Adipocyte (in vitro differentiated cells): Measurements from ENCODE around the gene THOC5.
"Not testable (repeated sequence)": the region's sequence is repeated elsewhere in the genome, so short reads cannot be mapped to it uniquely, and the experiment has no call there.

Source experiments
- DNase-seq: peaks from one replicate; pipeline ENCODE4 v3.0.0-alpha.2; 2015; ENCODE audit warnings: low read depth
- H3K27me3 ChIP-seq: replicated peaks from 2 replicates; pipeline ENCODE4 v1.7.0; 2013; ENCODE audit warnings: mild to moderate bottlenecking, low read length, moderate library complexity; ENCODE audit not compliant: control insufficient read depth, insufficient read depth
- H3K36me3 ChIP-seq: 2 replicates; pipeline ENCODE4 v1.7.0; 2013; ENCODE audit warnings: low read length, mild to moderate bottlenecking, moderate library complexity; ENCODE audit not compliant: control insufficient read depth, insufficient read depth, severe bottlenecking
- H3K4me1 ChIP-seq: 2 replicates; pipeline ENCODE4 v1.7.0; 2013; ENCODE audit warnings: mild to moderate bottlenecking, low read length, moderate library complexity; ENCODE audit not compliant: control insufficient read depth, insufficient read depth
- H3K4me3 ChIP-seq: 2 replicates; pipeline ENCODE4 v1.7.0; 2013; ENCODE audit warnings: mild to moderate bottlenecking, low read length, moderate library complexity
- H3K9ac ChIP-seq: 2 replicates; pipeline ENCODE4 v1.7.0; 2013; ENCODE audit warnings: mild to moderate bottlenecking, low read length, moderate library complexity
- H3K9me3 ChIP-seq: 2 replicates; pipeline ENCODE4 v1.7.0; 2013; ENCODE audit warnings: mild to moderate bottlenecking, low read length, moderate library complexity; ENCODE audit not compliant: control insufficient read depth

THOC5 gene

GRCh38 chr22:29553351-29554224, at the start of gene THOC5:
Gene THOC5 (minus strand): TSS chr22:29553757. CDS start chr22:29549147, 4,610 bp downstream.
- H3K4me1 ChIP-seq, result peaks cover 16% of the 10 kb centered on the region
- peak within 1 kb of the TSS; percentile 95 for H3K4me3 ChIP-seq
- H3K9me3 ChIP-seq, result no peaks in the 10 kb centered on the region
- no peaks in the 10 kb centered on the region for H3K27me3 ChIP-seq
- DNase-seq, result peak; percentile 98
- peaks cover 16% of the 10 kb centered on the region for H3K36me3 ChIP-seq
- peak within 1 kb of the TSS; percentile 91 for H3K9ac ChIP-seq

- no peak overlapping the region for H3K9ac ChIP-seq
- no peak overlapping the region for H3K4me3 ChIP-seq
- H3K27me3 ChIP-seq, result no peaks in the 10 kb centered on the region
- no peak for DNase-seq
- H3K4me1 ChIP-seq, result no peaks in the 10 kb centered on the region
- H3K36me3 ChIP-seq, result no peaks in the 10 kb centered on the region
- H3K9me3 ChIP-seq, result no peaks in the 10 kb centered on the region
Observed at GRCh38 chr22:29598684-29599020, 45.1 kb upstream of the THOC5 start.

DNA sequence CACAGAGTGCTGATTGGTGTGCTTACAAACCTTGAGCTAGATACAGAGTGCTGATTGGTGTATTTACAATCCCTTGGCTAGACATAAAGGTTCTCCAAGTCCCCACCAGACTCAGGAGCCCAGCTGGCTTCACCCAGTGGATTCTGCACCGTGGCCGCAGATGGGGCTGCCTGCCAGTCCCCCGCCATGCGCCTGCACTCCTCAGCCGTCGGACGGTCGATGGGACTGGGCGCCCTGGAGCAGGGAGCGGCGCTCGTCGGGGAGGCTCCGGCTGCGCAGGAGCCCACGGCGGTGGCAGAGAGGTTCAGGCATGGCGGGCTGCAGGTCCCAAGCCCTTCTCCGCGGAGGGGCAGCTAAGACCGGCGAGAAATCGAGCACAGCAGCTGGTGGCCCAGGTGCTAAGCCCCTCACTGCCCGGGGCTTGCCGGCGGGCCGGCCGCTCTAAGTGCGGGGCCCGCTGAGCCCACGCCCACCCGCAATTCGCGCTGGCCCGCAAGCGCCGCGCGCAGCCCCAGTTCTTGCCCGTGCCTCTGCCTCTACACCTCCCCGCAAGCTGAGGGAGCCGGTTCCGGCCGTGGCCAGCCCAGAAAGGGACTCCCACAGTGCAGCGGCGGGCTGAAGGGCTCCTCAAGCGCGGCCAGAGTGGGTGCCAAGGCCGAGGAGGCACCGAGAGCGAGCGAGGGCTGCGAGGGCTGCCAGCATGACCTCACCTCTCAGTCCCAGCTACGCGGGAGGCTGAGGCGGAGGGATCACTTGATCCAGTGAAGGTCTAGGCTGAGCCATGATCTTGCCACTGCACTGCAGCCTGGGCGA, 44.5 kb upstream of the THOC5 start:
- not testable (repeated sequence) for H3K9me3 ChIP-seq, H3K27me3 ChIP-seq, H3K4me3 ChIP-seq, H3K9ac ChIP-seq, DNase-seq, H3K36me3 ChIP-seq, H3K4me1 ChIP-seq

DNA sequence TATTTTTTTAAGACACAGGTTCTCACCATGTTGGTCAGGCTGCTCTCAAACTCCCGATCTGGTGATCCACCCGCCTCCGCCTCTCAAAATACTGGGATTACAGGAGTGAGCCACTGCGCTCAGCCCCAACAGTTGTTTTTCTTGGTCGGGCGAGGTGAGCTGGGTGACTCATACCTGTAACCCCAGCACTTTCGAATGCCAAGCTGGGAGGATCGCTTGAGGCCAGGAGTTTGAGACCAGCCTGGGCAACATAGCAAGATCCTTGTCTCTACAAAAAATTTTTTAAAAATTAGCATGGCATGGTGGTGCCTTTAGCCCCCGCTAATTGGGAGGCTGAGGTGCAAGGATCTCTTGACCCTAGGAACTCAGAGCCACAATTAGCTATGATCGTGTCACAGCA, 42.9 kb upstream of the THOC5 start:
- DNase-seq, result no peak

GRCh38 chr22:29594447-29594846, 40.9 kb upstream of the THOC5 start:
- not testable (repeated sequence) for H3K9me3 ChIP-seq, DNase-seq

More for the DNA sequence above, 42.9 kb upstream of the THOC5 start:
- no peaks in the 10 kb centered on the region for H3K4me1 ChIP-seq
- H3K36me3 ChIP-seq, result no peaks in the 10 kb centered on the region
- H3K4me3 ChIP-seq, result no peak overlapping the region
- no peak overlapping the region for H3K9ac ChIP-seq
- no peaks in the 10 kb centered on the region for H3K27me3 ChIP-seq
- H3K9me3 ChIP-seq, result no peaks in the 10 kb centered on the region

DNA sequence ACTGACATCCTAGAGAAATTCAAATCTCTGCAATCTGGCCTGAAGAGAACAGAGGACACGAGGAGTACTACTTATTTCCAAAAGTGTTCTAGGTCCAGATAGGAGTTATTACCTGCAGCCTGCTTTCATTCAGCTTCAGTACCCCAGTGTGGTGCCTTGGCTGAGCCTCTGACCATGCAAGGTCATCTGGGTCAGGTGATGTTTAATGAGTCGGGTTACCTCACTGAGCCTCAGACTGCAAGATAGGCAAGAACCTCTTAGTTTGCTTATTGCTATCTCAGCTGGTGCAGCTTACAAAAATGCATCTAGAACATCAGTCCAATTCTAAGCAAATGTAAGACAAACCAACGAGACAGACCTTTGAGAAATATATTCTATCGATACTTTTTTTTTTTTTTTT, 40.4 kb upstream of the THOC5 start:
- H3K4me3 ChIP-seq, result no peak overlapping the region
- DNase-seq, result no peak
- no peak overlapping the region for H3K9ac ChIP-seq
- H3K9me3 ChIP-seq, result no peaks in the 10 kb centered on the region
- no peaks in the 10 kb centered on the region for H3K4me1 ChIP-seq
- no peaks in the 10 kb centered on the region for H3K27me3 ChIP-seq
- H3K36me3 ChIP-seq, result no peaks in the 10 kb centered on the region

More at GRCh38 chr22:29594447-29594846, 40.9 kb upstream of the THOC5 start:
- not testable (repeated sequence) for H3K36me3 ChIP-seq, H3K4me3 ChIP-seq, H3K4me1 ChIP-seq, H3K27me3 ChIP-seq, H3K9ac ChIP-seq

- H3K4me3 ChIP-seq, result no peak overlapping the region
- no peak overlapping the region for H3K9ac ChIP-seq
- no peaks in the 10 kb centered on the region for H3K9me3 ChIP-seq
- H3K27me3 ChIP-seq, result no peaks in the 10 kb centered on the region
- DNase-seq, result peak; percentile 75
- H3K4me1 ChIP-seq, result peaks cover 4% of the 10 kb centered on the region
- H3K36me3 ChIP-seq, result no peaks in the 10 kb centered on the region
Observed at GRCh38 chr22:29587938-29588699, 34.6 kb upstream of the THOC5 start.

DNA sequence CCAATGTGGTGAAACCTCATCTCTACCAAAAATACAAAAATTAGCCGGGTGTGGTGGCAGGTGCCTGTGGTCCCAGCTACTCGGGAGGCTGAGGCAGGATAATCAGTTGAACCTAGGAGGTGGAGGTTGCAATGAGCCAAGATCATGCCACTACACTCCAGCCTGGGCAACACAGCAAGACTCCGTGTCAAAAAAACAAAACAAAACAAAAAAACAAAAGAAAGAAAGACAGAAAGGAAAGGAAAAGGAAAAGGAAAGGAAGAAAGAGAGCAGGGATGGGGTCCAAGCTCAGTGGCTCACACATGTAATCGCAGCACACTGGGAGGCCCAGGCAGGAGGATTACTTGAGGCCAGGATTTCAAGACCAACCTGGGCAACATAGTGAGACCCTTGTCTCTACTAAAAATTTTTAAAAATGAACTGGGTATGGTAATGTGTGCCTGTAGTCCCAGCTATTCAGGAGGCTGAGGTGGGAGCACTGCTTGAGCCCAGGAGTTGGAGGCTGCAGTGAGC, 32.7 kb upstream of the THOC5 start:
- H3K4me3 ChIP-seq, H3K4me1 ChIP-seq, H3K36me3 ChIP-seq, H3K27me3 ChIP-seq, H3K9me3 ChIP-seq, DNase-seq, H3K9ac ChIP-seq: not testable (repeated sequence)

DNA sequence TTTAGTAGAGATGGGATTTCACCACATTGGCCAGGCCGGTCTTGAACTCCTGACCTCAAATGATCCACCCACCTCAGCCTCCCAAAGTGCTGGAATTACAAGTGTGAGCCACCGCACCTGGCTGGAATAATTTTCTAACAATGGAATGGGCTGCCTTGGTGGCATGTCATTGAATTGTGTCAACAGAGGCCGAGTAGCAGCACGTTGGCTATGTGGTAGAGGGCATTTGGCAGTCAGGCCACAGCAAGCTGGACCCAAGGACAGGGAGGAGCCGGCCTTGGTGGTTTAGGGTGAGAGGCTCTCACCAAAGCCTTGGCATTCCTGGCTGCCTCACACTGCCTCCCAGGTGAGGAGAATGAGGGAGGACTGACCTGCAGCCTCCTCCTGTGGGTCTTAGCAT, 31.4 kb upstream of the THOC5 start:
- H3K4me1 ChIP-seq, result peaks cover 4% of the 10 kb centered on the region
- no peak overlapping the region for H3K4me3 ChIP-seq
- H3K9ac ChIP-seq, result no peak overlapping the region
- DNase-seq, result no peak
- no peaks in the 10 kb centered on the region for H3K9me3 ChIP-seq
- H3K36me3 ChIP-seq, result no peaks in the 10 kb centered on the region
- no peaks in the 10 kb centered on the region for H3K27me3 ChIP-seq

DNA sequence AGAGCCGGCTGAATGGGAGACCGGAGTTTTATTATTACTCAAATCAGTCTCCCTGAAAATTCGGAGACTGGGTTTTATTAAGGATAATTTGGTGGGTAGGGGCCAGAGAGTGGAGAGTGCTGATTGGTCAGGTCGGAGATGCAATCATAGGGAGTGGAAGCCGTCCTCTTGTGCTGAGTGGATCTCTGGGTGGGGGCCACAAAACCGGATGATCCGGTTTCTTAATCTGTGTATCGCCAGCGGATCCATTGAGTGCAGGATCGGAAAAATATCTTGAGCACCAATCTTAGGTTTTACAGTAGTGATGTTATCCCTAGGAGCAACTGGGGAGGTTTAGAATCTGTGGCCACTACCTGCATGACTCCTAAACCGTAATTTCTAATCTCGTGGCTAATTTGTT, 28.2 kb upstream of the THOC5 start:
- no peaks in the 10 kb centered on the region for H3K36me3 ChIP-seq
- no peak for DNase-seq
- no peak overlapping the region for H3K9ac ChIP-seq
- no peak overlapping the region for H3K4me3 ChIP-seq
- H3K9me3 ChIP-seq, result no peaks in the 10 kb centered on the region
- no peaks in the 10 kb centered on the region for H3K27me3 ChIP-seq
- H3K4me1 ChIP-seq, result no peaks in the 10 kb centered on the region
